HEK293 (cell line): ENCODE results near the gene MEI1.

ENCODE experiments used
- ATF2 ChIP-seq: fragments of 450-650 bp; formaldehyde crosslinking; IDR thresholded peaks from 2 replicates; pipeline ENCODE4 v1.5.1; 2016; ENCODE audit warnings: missing biosample characterization, missing genetic modification characterization, low read depth
- BCL6B ChIP-seq: fragments of 450-650 bp; formaldehyde crosslinking; IDR thresholded peaks from 2 replicates; pipeline ENCODE4 v1.5.1; 2017; ENCODE audit warnings: missing biosample characterization, missing genetic modification characterization
- KLF17 ChIP-seq: fragments of 450-650 bp; formaldehyde crosslinking; IDR thresholded peaks from 2 replicates; pipeline ENCODE4 v1.5.1; 2016; ENCODE audit warnings: missing biosample characterization, missing genetic modification characterization
- PBX3 ChIP-seq: sonication (generic); formaldehyde crosslinking; IDR thresholded peaks from 2 replicates; pipeline ENCODE4 v1.8.1; 2022; ENCODE audit warnings: mild to moderate bottlenecking, moderate library complexity, missing genetic modification reagents
- PRDM1 ChIP-seq: fragments of 450-650 bp; formaldehyde crosslinking; IDR thresholded peaks from 2 replicates; pipeline ENCODE4; 2016; ENCODE audit warnings: missing biosample characterization, missing genetic modification characterization
- ZBTB26 ChIP-seq: fragments of 450-650 bp; formaldehyde crosslinking; optimal IDR thresholded peaks from 2 replicates; pipeline ENCODE3; 2016; ENCODE audit warnings: missing biosample characterization, mild to moderate bottlenecking, missing genetic modification characterization
- ZFHX2 ChIP-seq: fragments of 450-650 bp; formaldehyde crosslinking; conservative IDR thresholded peaks from 2 replicates; pipeline ENCODE4 v1.5.1; 2016; ENCODE audit warnings: missing biosample characterization, missing genetic modification characterization
- ZNF112 ChIP-seq: fragments of 450-650 bp; formaldehyde crosslinking; IDR thresholded peaks from 2 replicates; pipeline ENCODE4 v1.5.0; 2017; ENCODE audit warnings: missing biosample characterization, missing genetic modification characterization
- ZNF248 ChIP-seq: fragments of 450-650 bp; formaldehyde crosslinking; IDR thresholded peaks from 2 replicates; pipeline ENCODE4 v1.5.1; 2017; ENCODE audit warnings: missing biosample characterization, missing genetic modification characterization
- ZNF280C ChIP-seq: fragments of 450-650 bp; formaldehyde crosslinking; IDR thresholded peaks from 2 replicates; pipeline ENCODE4 v1.5.1; 2016; ENCODE audit warnings: missing biosample characterization, missing genetic modification characterization
- ZNF292 ChIP-seq: fragments of 450-650 bp; formaldehyde crosslinking; IDR thresholded peaks from 2 replicates; pipeline ENCODE4 v1.5.1; 2016; ENCODE audit warnings: low read depth, missing biosample characterization, missing genetic modification characterization, borderline replicate concordance
- ZNF394 ChIP-seq: fragments of 450-650 bp; formaldehyde crosslinking; IDR thresholded peaks from 2 replicates; pipeline ENCODE4 v1.5.1; 2016; ENCODE audit warnings: missing biosample characterization, missing genetic modification characterization, mild to moderate bottlenecking, moderate library complexity, borderline replicate concordance
- ZNF48 ChIP-seq: fragments of 450-650 bp; formaldehyde crosslinking; IDR thresholded peaks from 2 replicates; pipeline ENCODE4 v1.5.1; 2016; ENCODE audit warnings: missing biosample characterization, missing genetic modification characterization
- ZNF488 ChIP-seq: fragments of 450-650 bp; formaldehyde crosslinking; IDR thresholded peaks from 2 replicates; pipeline ENCODE4 v1.5.1; 2016; ENCODE audit warnings: missing biosample characterization, missing genetic modification characterization
- ZNF514 ChIP-seq: fragments of 450-650 bp; formaldehyde crosslinking; IDR thresholded peaks from 2 replicates; pipeline ENCODE4 v1.5.1; 2016; ENCODE audit warnings: missing biosample characterization, missing genetic modification characterization
- ZNF521 ChIP-seq: fragments of 450-650 bp; formaldehyde crosslinking; IDR thresholded peaks from 2 replicates; pipeline ENCODE4 v1.5.1; 2017; ENCODE audit warnings: missing biosample characterization, mild to moderate bottlenecking, missing genetic modification characterization
- ZNF529 ChIP-seq: fragments of 450-650 bp; formaldehyde crosslinking; IDR thresholded peaks from 2 replicates; pipeline ENCODE4 v1.5.1; 2017; ENCODE audit warnings: missing genetic modification characterization, missing biosample characterization; ENCODE audit not compliant: insufficient replicate concordance
- ZNF544 ChIP-seq: fragments of 450-650 bp; formaldehyde crosslinking; IDR thresholded peaks from 2 replicates; pipeline ENCODE4 v1.5.0; 2017; ENCODE audit warnings: missing biosample characterization, missing genetic modification characterization
- ZNF621 ChIP-seq: fragments of 450-650 bp; formaldehyde crosslinking; IDR thresholded peaks from 2 replicates; pipeline ENCODE4 v1.5.1; 2017; ENCODE audit warnings: missing biosample characterization, missing genetic modification characterization
- ZNF645 ChIP-seq: fragments of 450-650 bp; formaldehyde crosslinking; IDR thresholded peaks from 2 replicates; pipeline ENCODE4; 2016; ENCODE audit warnings: missing biosample characterization, missing genetic modification characterization
- ZNF660 ChIP-seq: fragments of 450-650 bp; IDR thresholded peaks from 2 replicates; pipeline ENCODE4 v1.5.1; 2018; ENCODE audit warnings: missing biosample characterization, mild to moderate bottlenecking, missing genetic modification characterization
- ZNF670 ChIP-seq: fragments of 450-650 bp; formaldehyde crosslinking; IDR thresholded peaks from 2 replicates; pipeline ENCODE4 v1.5.1; 2016; ENCODE audit warnings: missing biosample characterization, missing genetic modification characterization, low read depth
- ZNF701 ChIP-seq: fragments of 450-650 bp; formaldehyde crosslinking; IDR thresholded peaks from 2 replicates; pipeline ENCODE4 v1.5.1; 2016; ENCODE audit warnings: missing biosample characterization, missing genetic modification characterization
- ZNF776 ChIP-seq: fragments of 450-650 bp; formaldehyde crosslinking; IDR thresholded peaks from 2 replicates; pipeline ENCODE4 v1.5.0; 2017; ENCODE audit warnings: missing biosample characterization, missing genetic modification characterization, borderline replicate concordance
- ZNF777 ChIP-seq: fragments of 450-650 bp; formaldehyde crosslinking; IDR thresholded peaks from 2 replicates; pipeline ENCODE4 v1.5.1; 2017; ENCODE audit warnings: missing biosample characterization, missing genetic modification characterization, borderline replicate concordance
- ZNF837 ChIP-seq: fragments of 450-650 bp; formaldehyde crosslinking; IDR thresholded peaks from 2 replicates; pipeline ENCODE4 v1.5.1; 2016; ENCODE audit warnings: missing biosample characterization, missing genetic modification characterization
- ZSCAN4 ChIP-seq: fragments of 450-650 bp; formaldehyde crosslinking; IDR thresholded peaks from 2 replicates; pipeline ENCODE4 v1.5.1; 2017; ENCODE audit warnings: missing biosample characterization, missing genetic modification characterization

Gene MEI1

GRCh38 chr22:41688365-41689211 is 10.7 kb upstream of the MEI1 start, which contains the start of gene SNU13 (continued):
- TF ChIP-seq ZNF645 (tag by site-specific recombination) (no peak), ZNF701 (tag by site-specific recombination) (no peak), ZNF514 (no peak), ZNF112 (no peak), BCL6B (tag by site-specific recombination) (no peak), ZNF394 (0 out of 2 replicates have a peak, but pooled peaks have one; percentile 8), ZNF529 (tag by site-specific recombination) (no peak), ZNF621 (tag by site-specific recombination) (no peak), ATF2 (0 out of 2 replicates have a peak, but pooled peaks have one; percentile 3), ZNF521 (tag by site-specific recombination) (no peak), ZNF660 (tag by site-specific recombination) (peak; percentile 76; the same call in 1 of the 2 replicates), ZFHX2 (tag by site-specific recombination) (peak; percentile 22; the same call in 1 of the 2 replicates), ZNF777 (tag by site-specific recombination) (no peak), ZNF280C (tag by site-specific recombination) (no peak), ZBTB26 (tag by site-specific recombination) (peak; percentile 91), ZNF48 (no peak), ZNF837 (no peak), ZNF670 (tag by site-specific recombination) (no peak), PBX3 (CRISPR knock-in tag) (peak; percentile 64; the same call in 1 of the 2 replicates), ZNF488 (tag by site-specific recombination) (no peak), KLF17 (tag by site-specific recombination) (peak; percentile 14), PRDM1 (tag by site-specific recombination) (peak; percentile 43), ZNF776 (no peak), ZSCAN4 (tag by site-specific recombination) (no peak), ZNF292 (tag by site-specific recombination) (no peak), ZNF544 (tag by site-specific recombination) (no peak), ZNF248 (tag by site-specific recombination) (no peak)
